Stimulated activated CD4-positive, alpha-beta T cell treated with anti-CD3 and anti-CD28 coated beads, Interleukin-15, amount 100 ng/mL, for 24 hours (primary cell): ENCODE measurements around the gene LRRC58.
A peak's percentile ranks its signal among the peaks of the same experiment; 100 is the strongest.
"Not testable (repeated sequence)": the region's sequence is repeated elsewhere in the genome, so short reads cannot be mapped to it uniquely, and the experiment has no call there.

Experiments used
- DNase-seq: peaks from one replicate; pipeline ENCODE4 v3.0.0-alpha.2; 2020

LRRC58 gene

DNA sequence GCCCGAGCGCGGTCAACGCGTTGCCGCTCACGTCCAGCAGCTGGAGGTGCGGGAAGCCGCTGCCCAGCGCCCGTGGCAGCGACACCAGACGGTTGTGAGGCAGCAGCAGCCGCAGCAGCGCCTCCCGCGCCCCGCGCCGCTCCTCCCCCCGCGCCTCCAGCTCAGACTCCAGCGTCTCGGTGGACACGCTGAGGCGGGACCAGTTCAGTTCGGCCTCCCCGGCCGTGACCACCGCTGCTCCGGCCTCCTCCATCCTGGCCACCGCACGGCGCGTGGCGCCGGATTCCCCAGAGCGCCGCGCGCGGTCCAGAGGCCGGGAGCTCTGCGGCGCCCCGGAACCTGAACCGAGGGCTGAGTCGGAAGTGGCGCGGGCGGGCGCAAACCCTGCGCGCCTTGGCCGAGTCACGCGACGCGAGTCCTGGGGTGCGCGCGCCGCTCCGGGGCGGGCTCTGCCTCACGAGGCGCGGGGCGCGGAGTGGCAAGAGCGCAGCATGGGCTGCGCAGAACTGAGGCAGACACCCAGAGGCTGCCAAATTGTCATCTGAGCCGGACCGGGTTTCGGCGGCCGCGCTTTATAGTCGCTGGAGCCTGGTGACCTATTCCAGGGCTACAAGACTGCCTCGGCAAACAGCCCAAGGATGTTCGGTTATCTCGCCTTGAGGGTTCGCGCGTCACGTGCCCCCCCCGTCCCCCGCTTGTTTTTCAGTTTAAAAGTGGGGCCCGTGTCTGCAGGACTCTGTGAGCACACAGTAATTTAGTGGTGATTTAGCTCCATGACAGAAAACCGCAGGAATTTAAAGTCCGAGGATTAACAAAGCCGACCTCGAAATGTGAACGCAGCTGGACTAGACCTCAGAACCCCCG is at the start of gene LRRC58:
TSS of gene LRRC58 (minus strand) at position 364 of the 864 bp plus-strand sequence. CDS start at position 253, 111 bp downstream.
- DNase-seq, result peak; percentile 92

DNA sequence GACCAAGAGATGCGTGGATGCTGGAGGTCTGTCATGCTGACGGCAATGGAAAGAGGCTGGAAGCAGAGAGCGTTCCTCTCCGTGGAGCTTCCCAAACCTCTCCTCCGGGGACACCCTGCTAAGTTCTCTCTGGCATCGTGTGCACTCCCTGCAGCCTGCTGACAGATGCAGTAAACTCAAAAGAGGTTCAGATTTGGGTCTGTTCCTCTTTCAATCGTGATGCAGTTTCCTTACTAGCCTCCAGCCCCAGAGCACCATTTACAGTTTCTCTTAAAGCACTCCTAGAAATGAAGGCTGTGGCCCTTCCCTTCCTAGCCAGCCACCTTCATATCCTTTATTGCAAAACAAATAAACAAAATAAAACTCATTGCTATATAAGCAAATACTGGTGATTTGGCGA is 47.3 kb upstream of the LRRC58 start:
- DNase-seq, result no peak

DNA sequence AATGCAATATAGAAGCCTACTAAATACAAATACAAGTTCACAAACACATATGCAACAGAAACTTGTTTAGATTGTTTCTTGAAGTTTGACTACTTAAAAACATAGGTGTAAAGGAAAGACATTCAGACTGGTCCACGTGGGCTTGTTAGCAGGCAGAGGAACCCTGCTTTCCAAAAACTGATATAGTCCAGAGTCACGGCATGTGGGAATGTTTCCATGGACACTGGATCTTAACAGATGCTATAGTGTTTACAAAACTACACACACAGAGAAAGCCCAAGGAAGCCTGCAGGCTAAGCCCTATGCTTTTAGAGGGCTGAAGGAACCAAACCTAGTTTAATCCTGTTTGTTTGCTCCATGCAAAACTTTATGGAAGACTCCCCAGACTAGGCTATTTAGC is 45.2 kb upstream of the LRRC58 start:
- no peak for DNase-seq

DNA sequence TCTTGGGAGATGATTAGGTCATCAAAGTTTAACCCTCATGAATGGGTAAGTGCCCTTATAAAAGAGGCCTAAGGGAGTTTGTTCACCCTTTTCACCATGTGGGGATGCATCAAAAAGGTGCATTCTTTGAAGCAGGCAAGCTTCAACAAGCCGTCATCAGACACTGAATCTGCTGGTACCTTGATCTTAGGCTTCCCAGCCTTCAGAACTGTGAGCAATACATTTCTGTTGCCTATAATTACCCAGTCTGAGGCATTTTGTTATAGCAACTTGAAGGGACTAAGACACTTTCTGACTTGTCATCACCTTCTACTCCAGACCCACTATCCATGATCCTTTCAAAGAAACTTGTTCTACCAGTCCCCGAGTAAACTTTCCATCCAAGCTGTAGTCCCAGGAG is 44.6 kb upstream of the LRRC58 start:
- DNase-seq, result no peak

DNA sequence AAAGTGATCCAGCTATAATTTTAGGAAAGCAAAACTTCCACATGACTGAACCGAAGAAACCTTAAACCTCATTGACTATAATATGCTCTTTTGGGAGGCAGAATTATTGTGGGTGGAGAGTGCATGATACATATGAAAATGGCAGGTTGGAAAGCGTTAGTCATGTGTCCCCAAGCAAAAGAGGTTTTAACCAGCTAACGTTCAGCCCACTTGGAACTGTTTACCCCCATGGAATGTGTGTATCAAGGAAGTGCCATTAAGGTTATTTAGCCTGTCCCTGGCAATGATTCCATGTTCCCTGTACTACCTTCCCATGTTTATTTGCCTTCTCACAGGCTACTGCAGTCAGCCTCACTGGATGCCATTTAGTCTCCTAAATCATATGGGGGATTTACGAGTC is 44.1 kb upstream of the LRRC58 start:
- no peak for DNase-seq

DNA sequence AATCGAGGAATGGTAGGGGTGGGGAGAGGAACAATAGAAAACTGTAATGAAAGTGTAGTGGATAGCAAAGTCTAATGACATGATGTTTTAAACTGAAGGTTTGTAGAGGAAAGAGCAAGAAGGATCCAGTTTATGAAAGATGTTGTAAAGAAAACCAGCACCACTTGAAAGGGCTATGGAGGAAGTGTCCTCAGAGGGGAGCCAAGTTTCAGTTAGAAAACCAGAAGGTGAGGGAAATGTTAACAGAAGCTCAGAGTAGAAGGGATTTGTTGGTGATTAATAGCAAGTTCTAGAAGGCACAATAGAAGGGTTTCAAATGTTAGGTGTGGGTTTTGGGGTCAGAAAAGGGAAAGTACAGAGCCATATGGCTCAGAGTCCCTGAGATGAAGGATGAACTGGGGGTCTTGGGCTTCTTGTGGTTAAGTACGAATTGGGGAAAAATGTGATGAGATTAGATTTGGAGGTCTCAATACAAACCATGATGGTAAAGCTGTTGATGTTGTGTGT is 33.8 kb upstream of the LRRC58 start:
- DNase-seq, result no peak

DNA sequence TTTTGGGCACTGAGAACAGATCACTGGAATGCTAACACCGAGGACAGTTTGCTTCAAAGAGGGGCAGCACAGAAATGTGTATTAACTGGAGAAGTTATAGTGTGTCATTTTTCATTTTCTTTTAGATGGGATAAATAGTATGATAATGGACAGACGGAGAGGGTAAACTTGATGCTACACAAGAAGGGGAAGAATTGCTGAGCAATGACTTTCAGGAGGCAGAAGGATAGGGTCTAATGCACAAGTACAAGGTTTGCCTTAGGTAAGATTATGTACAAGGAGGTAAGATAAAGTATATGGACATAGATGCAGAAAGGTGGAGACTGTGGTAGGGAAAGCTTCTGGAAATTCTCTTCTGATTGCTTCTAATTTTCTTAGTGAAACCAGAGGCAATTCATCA is 32.3 kb upstream of the LRRC58 start:
- no peak for DNase-seq

DNA sequence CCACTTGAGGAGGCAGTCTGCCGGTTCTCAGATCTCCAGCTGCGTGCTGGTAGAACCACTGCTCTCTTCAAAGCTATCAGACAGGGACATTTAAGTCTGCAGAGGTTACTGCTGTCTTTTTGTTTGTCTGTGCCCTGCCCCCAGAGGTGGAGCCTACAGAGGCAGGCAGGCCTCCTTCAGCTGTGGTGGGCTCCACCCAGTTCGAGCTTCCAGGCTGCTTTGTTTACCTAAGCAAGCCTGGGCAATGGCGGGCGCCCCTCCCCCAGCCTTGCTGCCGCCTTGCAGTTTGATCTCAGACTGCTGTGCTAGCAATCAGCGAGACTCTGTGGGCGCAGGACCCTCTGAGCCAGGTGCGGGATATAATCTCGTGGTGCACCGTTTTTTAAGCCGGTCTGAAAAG is 28.8 kb upstream of the LRRC58 start:
- DNase-seq, result not testable (repeated sequence)

DNA sequence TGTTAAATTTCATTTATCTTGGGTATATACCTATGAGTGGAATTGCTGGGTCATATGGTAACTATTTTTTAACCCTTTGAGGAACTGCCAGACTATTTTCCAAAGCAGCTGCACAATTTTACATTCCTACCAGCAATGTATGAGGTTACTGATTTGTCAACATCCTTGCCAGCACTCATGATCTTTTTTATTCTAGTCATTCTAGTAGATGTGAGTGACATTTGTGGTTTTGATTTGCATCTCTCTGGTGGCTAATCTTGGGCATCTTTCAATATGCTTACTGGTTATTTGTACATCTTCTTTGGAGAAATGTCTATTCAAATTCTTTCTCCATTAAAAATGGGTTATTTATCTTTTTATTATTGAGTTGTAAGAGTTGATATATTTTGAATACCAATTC is 21.3 kb upstream of the LRRC58 start:
- no peak for DNase-seq

DNA sequence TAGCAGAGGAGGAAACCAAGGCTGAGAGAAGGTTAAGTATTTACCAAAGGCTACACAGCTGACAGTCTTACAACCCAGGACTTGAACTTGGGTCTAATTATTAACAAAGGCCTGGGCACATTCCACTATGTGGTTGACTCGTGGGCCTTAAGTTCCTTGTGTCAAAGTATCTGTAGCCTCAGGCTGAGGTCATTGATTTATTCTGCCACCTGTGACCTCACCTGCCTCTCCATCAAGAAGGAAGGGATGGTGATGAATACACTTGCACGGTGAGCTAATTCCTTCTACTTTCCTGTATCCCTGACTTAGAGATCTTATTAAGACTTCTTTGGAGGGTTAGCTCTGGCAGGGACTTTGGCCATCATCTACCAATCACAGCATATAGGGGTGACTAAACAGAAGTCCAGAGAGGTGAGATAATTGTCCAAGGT is 19.9 kb upstream of the LRRC58 start:
- no peak for DNase-seq

DNA sequence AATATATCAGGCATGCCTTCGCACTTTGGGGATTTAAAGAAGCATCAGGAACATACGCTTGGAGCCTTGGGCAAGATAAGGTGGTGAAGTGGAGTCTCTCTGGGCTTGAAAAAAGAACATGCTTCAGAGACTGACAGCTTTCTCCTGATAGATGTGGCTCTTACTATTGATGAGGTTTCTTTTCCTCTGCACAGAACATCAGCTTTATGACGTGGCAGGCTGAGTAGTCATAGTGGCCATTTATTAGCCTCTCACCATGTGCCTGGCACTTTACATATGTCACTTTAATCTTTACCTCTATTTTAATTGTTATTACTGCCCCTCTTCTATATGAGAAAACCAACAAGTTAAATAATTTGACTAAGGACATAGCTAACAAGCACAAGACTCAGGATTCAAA is 19.0 kb upstream of the LRRC58 start:
- no peak for DNase-seq

DNA sequence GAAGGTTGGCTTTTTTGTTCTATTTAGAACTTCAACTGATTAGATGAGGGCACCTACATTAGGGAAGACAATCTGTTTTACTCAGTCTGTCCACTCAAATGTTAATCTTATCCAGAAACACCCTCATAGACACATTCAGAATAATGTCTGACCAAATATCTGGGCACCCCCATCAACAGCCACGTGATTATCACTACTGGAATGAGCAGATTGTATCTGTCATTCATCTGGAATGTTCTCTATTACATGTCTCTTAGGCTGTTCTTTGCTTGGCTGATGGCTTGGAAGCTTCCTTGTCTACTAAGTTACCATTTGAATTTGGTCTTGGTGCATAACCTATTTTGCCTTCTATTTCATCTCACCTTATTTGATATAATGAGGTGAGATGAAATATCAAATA is 15.7 kb upstream of the LRRC58 start:
- no peak for DNase-seq

DNA sequence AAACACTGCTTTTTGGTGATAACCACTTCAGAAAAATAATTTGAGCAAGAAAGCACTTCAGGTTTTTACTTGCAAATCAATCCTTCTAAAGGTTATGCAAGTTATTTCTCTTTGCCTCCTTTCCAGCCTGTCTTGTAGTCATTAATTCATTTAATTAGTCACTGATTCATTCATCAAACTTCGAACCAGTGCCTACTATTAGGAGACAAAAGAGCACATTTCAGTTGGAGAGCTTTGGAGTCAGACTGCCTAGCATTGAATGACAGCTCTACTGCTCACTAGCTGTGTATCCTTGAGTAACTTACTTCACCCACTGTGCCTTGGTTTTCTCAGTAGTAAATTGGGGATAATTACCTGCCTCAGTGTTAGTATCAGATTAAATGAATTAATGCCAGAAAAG is 14.9 kb upstream of the LRRC58 start:
- DNase-seq, result no peak

DNA sequence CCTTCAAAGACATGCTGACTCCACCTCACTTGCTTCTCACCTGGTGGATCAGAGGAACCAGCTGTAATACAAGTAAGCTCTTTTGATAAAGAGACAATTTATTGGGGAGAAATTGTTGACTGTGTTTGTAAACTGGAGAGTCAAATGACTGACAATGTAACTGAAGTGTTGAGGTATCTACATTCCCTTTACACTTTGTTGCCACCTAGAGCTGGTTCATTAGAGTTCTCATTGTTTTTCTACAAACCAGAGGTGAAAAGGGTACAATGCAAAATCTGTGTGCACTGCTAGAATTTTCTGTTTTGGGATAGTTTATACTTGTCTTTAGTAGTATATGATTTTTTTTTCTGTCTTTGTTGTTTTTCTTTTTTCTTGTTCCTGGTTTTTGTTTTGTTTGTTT is 8.7 kb upstream of the LRRC58 start:
- no peak for DNase-seq

DNA sequence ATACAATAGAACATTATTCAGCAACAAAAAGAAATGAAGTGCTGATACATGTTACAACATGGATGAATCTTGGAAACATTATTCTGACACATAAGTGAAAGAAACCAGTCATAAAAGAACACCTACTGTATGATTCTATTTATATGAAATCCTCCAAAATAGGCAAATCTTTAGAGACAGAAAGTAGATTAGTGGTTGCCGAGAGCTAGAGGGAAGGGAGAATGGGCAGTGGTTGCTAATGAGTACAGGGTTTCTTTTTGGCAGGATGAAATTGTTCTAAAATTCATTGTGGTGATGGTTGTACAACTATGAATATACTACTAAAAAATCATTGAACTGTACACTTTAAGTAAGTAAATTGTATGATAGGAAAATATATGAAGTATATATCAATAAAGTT is 6.3 kb upstream of the LRRC58 start:
- no peak for DNase-seq

DNA sequence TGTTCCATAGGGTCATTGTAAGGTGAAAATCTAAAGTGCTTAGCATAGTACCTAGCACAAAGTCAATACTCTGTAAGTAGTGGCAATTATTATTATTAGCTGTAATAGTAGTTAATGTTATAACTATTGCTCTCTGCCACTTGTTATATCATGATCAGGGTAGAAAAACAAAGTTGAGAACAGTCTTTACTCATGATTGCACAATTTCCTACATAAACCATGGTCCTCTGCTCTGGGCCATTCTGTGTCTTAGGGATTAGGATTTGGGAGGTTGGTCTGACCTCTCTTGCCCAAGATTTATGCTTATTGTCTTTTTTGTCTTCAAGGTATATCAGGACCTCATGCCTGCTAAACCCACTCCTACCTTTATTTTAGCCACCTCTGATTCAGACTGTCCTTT is 4.3 kb upstream of the LRRC58 start:
- DNase-seq, result no peak

DNA sequence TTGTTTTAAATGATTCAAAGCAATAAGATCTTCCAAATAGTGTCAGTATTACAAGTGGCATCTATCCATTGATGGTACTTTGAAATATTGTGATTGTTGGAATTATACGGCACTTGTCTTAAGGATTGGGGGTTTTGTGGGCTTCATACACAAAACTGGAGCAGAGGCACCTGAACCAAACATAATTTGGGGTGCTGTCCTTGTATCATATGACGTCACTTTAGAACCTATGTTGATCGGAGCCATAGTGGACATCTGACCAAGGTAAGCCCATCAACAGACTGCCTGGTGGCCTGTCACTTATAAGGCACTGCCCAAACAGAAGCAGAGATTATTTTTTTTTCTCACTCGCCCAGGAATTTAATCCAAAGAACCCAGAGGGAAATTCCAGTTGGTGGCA is 2.9 kb upstream of the LRRC58 start:
- no peak for DNase-seq

DNA sequence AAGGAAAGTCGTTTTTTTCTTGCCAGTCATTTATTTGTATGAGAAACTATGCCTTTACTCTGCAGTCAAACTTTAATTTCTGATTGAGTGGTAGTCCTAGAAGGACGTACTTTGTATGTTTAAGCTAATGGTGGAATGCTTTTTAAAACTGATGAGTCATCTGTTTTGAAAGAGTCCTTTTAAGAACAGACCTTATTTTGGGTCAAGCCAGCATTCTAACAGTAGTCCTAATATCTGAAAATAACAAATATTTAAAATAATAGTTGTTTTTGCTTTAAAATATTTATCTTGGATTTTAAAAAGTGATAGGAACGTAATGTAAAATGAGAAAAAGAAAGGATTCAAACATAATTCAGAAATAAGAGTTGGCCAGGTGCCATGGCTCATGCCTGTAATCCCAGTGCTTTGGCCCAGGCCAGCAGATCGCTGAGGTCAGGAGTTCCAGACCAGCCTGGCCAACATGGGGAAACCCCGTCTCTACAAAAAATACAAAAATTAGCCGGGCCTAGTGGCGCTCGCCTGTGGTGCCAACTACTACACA is 1.3 kb upstream of the LRRC58 start:
- no peak for DNase-seq

DNA sequence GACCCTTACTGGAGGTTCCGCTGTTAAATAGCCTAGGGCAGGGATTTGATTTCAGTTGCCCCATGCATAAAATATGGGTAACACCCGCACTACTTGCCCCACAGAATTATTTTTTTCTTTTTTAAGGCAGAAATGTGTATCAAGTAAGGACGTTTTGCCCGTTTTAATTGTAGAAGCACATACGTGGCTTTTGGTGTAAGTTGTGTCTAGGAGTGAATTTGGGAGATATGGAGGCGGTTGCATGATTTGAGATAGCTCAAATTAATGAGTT is 636 bp upstream of the LRRC58 start:
- DNase-seq, result no peak

DNA sequence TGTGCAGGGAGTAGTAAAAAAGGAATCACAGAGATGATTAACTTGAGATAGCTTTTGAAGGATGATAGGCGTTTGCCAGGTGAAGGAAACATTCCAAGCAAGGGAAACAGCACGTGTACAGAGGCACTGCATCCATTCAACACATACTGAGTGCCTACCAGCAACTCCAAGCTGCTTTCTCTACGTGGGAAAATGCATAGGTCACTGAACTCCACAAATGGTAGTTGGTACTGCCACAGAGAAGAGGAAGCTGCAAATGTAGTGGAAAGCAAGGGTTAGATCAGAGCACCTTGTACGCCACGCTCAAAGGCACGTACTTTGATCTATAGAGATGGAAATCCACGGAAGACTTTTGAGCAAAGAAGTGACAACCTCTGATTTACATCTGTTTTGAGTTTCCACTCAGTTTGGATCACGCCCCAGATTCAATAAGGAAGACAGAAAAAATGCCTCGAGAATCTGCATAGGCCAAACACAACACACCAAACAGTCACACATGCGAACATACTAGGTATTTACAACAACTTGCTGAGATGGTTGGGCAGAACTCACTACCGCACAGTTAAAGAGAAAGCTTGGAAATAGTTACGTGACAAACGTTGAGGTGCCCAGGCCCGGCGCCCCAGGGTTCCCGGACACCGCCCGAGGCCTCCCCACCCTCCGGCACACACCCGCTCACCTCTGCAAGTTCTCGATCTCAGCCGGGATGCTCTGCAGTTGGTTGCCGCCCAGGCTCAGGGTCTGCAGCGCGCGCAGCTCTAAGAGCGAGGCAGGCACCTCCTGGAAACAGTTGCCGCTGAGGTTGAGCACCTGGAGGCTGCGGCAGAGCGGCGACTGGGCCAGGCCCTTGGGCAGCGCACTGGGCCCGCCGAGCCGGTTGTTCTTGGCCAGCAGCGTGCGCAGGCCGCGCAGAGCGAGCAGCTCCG is 826 bp downstream of the LRRC58 start:
- peak; percentile 65 for DNase-seq

DNA sequence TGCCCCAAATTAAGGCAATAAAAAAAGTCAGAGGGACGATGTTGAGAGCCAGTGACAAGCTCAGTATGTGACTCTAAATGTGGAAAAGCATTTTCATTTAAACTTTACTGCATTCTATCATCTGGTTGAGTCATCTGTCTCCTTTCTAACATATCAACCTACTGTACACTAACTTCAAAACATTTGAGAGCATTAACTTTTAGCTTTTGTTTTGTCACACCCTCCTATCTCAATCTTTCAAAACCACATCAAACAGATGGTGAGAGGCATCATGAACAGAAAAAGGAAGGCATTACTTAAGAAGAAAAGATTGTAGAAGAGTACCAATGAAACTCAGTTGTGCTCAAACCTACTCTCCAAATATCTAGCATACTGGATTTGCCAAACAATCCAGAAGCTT is 4.8 kb downstream of the LRRC58 start:
- DNase-seq, result no peak

DNA sequence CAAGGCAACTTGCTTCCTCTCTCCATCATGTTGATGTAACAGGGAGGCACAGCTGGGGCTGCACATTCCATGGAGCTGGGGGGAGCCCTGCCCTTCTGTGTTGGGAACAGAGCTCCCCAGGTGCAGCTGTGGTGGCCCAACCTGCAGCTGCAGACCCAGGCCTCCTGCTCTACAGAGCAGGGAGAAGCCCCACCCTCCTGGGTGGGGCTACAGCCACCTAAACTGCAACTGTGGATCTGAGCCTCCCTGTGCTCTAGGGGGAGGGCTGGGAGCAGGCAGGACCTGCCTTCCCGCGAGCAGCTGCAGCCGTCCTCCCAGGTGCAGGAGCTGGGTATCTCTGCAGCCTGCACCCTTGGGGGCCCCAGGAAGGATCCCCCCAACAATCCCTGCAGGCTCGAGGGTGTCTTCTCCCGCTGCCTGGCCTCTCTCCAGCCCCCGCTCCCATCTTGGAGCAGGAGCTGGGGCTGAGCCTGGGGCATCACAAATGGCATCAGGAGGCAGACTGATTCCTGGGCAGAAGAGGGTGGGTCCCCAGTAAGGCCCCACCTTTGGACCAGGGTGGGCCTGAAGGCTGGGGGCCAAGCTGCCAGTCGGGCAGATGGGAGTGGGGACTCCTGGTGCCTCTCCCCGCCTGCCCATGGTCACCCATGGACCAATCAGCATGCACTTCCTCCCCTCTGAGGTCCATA is 7.4 kb downstream of the LRRC58 start:
- no peak for DNase-seq

DNA sequence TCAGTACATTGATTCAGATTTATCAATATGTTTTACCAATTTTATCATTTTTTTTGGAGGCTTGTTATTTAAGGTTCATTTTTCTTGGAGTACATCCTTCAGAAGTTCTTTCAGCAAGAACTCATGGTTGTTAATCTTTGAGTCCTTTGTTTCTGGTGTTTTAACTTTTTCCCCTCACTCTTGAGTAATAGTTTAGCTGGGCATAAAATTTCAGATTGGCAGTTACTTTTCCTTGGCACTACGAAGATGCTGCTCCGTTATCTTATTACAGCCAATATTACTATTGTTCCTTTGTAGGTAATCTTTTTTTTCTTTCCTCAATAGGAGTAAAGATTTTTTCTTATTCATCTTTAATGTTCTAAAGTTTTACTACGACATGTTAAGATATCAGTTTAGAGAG is 9.8 kb downstream of the LRRC58 start:
- no peak for DNase-seq
